ENCODE results near the gene SWAP70. TPM values are rescaled to one million over a fixed set of nuclear protein-coding genes. Genes with fewer than 3 reads are reported as not detected.

Gene SWAP70
- total and polyA plus RNA-seq, 10 of the 15 experiments (the other 5 are each of a cell fraction or from before 2014, with no cell fraction given) = 20.6 to 62.4 (median 41.7) TPM

GRCh38 chr11:9756878-9757277 is 93.0 kb downstream of the SWAP70 start:
- Histone ChIP-seq H3K4me3 (no peak overlapping the region), H3K4me2 (ENCODE audit: control insufficient read depth, insufficient read depth) (0 out of 2 replicates have a peak overlapping the region, but pooled peaks have one; percentile 14), H3K79me2 (ENCODE audit: control insufficient read depth, insufficient read depth, low read length) (no peaks in the 10 kb centered on the region), H3K36me3 (ENCODE audit: control insufficient read depth in 2 of 2, insufficient read depth in 2 of 2, low read length in 1 of 2) (no peaks in the 10 kb centered on the region; a peak in 1 of 4 replicates), H3K27ac (ENCODE audit: control insufficient read depth, insufficient read depth) (no peak overlapping the region), H2AFZ (ENCODE audit: control insufficient read depth, low read depth, low read length) (no peak overlapping the region), H4K20me1 (ENCODE audit: control insufficient read depth, insufficient read depth) (no peaks in the 10 kb centered on the region), H3K4me1 (ENCODE audit: control insufficient read depth, insufficient read depth, low read length) (peaks cover 53% of the 10 kb centered on the region), H3K9ac (ENCODE audit: control insufficient read depth, insufficient read depth, low read length) (no peak overlapping the region), H3K9me3 (replicated peaks; ENCODE audit: control insufficient read depth, insufficient read depth, low read length) (no peaks in the 10 kb centered on the region), H3K27me3 (replicated peaks in 1 of 2; ENCODE audit: control insufficient read depth in 2 of 2, insufficient read depth in 2 of 2, low read length in 1 of 2) (no peaks in the 10 kb centered on the region)
- DNase-seq (ENCODE audit: low read depth, low spot score) (no peak), FAIRE-seq (no peak), ATAC-seq (no peak)
- in situ Hi-C loops (cut with MboI) = no loop called here
- ChIA-PET RAD21 (ENCODE audit: unreplicated experiment) (interaction anchor here (1.8 kb wide), 1 partner anchor 609 kb away, joined by 4 read pairs; no protein-coding TSS in a partner anchor), SMC1A (ENCODE audit: uncharacterized antibody, unreplicated experiment) (interaction anchor here (0.9 to 1.2 kb wide), 2 partner anchors 8 to 37 kb away, joined by 3 read pairs; no protein-coding TSS in a partner anchor), POLR2A (no interaction called here), CTCF (interaction anchor here (1.0 kb wide), 1 partner anchor 209 kb away, joined by 3 read pairs; no protein-coding TSS in a partner anchor)
- 97% methylated on average over 6 of the region's 6 CpGs for WGBS (ENCODE audit: insufficient coverage, insufficient replicate concordance, low lambda C conversion rate, missing lambda C conversion rate)
- BruUV-seq (replicated peaks) = no TSS peak
- intact Hi-C loops (cut with micrococcal nuclease; ENCODE audit: unreplicated experiment) = loop anchor here (5.0 kb wide), 2 partner anchors 105 to 565 kb away; no protein-coding TSS in a partner anchor
- TF ChIP-seq STAT3 (IDR thresholded peaks at IDR 0.05; ENCODE audit: low read depth, low read length) = no peak
- no peak for TF ChIP-seq CREM (IDR thresholded peaks at IDR 0.05; ENCODE audit: low read depth)
- TF ChIP-seq CHD4 (IDR thresholded peaks at IDR 0.05) = no peak
- no peak for TF ChIP-seq EZH2 (IDR thresholded peaks at IDR 0.05; ENCODE audit: borderline replicate concordance, control insufficient read depth, low read depth, low read length)
- TF ChIP-seq PML (IDR thresholded peaks at IDR 0.05; ENCODE audit: low read length) = no peak
- no peak for TF ChIP-seq ZNF687 (IDR thresholded peaks at IDR 0.05)
- TF ChIP-seq SMAD5 (IDR thresholded peaks at IDR 0.05; ENCODE audit: low read depth) = no peak
- no peak for TF ChIP-seq NFYA (IDR thresholded peaks at IDR 0.05; ENCODE audit: borderline replicate concordance, low read depth, low read length)
- TF ChIP-seq JUND (IDR thresholded peaks at IDR 0.05; ENCODE audit: low read depth, low read length) = no peak
- no peak for TF ChIP-seq NBN (IDR thresholded peaks at IDR 0.05)
- no peak for TF ChIP-seq TARDBP (IDR thresholded peaks at IDR 0.05; ENCODE audit: borderline replicate concordance)
- TF ChIP-seq SKIL (IDR thresholded peaks at IDR 0.05; ENCODE audit: low read depth, poor library complexity, severe bottlenecking) = no peak
- no peak for TF ChIP-seq FOS (IDR thresholded peaks at IDR 0.05; ENCODE audit: borderline replicate concordance, extremely low read depth, insufficient read length)
- no peak for TF ChIP-seq SIN3A (IDR thresholded peaks at IDR 0.05; ENCODE audit: low read depth, low read length)
- TF ChIP-seq KDM1A (IDR thresholded peaks at IDR 0.05; ENCODE audit: borderline replicate concordance) = no peak
- no peak for TF ChIP-seq HCFC1 (IDR thresholded peaks at IDR 0.05; ENCODE audit: low read length)
- no peak for TF ChIP-seq E4F1 (IDR thresholded peaks at IDR 0.05; ENCODE audit: borderline replicate concordance, partially characterized antibody)
- no peak for TF ChIP-seq ZSCAN29 (IDR thresholded peaks at IDR 0.05)

Data from GM12878 (cell line).